ENCODE results near the gene HMGA1.

DNA sequence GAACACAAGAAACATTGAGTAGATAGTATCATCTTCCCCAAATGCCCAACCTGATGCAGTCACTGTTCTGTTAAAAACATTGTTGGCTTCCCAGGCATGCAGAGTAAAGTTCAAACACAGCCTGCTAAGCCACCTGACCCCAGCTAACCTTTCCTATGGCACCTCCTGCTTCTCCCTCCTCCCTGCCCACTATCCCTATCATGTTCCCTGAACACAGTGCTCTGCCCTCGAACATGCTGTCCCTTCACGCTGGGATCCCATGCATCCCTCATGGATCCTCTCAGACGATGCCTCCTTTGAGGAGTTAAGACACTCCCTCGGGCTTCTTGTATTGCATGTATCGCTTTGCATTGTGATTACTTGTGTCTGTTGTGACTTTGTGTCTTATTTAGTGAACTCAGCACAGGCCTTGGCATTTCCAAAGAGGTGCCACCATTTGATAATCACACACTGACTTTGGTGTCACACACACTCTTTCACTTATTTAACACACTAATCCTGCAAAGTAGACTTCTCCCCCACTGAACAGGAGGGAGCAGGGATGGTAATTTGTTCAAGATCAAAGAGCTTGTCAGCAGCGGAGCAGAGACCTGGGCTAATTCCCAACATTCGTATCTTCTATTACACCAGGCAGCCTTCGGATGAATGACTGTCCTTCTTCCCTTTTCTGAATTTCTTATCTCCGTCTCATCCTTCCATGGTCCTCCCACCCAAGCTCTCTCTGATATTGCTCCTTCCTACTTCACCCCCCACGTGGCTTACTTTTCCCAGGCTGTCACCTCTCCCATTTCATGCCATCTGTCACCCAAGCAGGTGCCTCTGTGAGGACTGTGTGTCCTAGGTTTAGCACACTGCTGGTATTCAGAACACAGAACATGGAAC lies 40.4 kb downstream of the HMGA1 start:
- TF ChIP-seq CTCF (IDR thresholded peaks at IDR 0.05): no peak
- no peak for TF ChIP-seq POLR2A (IDR thresholded peaks at IDR 0.05)

All from right lobe of liver (tissue), 4 donors.